Caki2 (cell line): ENCODE measurements around the gene MORC1. TPM values are rescaled to one million over a fixed set of nuclear protein-coding genes. Genes with fewer than 3 reads are reported as not detected.

ENCODE experiments used
- total RNA-seq: library from RNA; depleted of rRNA; stranded (reverse); fragments of >200 nt; shearing (Covaris generic); gene quantifications from 2 replicates; pipeline ENCODE4 v1.2.3, GENCODE V29; 2014; ENCODE audit warnings: low replicate concordance; rRNA removed

Gene MORC1
- total RNA-seq, 1 experiment from 2014 or later: not detected

Other genes starting within 250 kb of the MORC1 start
- not detected in 2 replicates for gene GUCA1C, start 164.3 kb downstream of the MORC1 start, total RNA-seq
- gene C3orf85, start 18.6 kb upstream of the MORC1 start, total RNA-seq: not detected in 2 replicates
- 0.51 TPM in 1 of 2 replicates, not detected in the other for gene DPPA2, start 198.4 kb upstream of the MORC1 start, total RNA-seq
- gene DPPA4, start 219.4 kb upstream of the MORC1 start, total RNA-seq: not detected in 2 replicates